ENCODE results near the gene DYNC1H1.

Gene DYNC1H1

GRCh38 chr14:101965770-101966722, 1.7 kb downstream of the DYNC1H1 start:
- no peak for TF ChIP-seq GATA2 (IDR thresholded peaks at IDR 0.05; ENCODE audit: low read depth, low read length)
- no peak for TF ChIP-seq GATA3 (IDR thresholded peaks at IDR 0.05; ENCODE audit: low read depth, low read length)

DNA sequence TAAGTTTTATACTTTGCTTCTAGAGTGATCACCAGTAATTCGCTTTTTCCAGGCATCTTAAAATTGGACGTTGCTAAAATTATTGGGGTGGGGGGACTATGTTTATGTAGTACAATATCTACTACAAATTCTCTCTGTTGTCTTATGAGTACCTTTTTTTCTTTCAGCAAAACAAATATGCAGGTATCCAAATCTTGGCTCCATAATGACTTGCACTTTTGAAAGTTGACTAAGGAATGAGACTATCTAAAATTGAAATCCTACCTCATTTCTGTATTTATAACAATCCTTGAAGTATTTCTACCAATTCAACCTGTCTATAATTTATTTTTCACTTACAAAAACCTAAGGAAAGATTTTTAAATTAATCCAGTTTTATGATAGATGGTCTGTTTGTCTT, 2.4 kb downstream of the DYNC1H1 start:
- TF ChIP-seq GATA3 (IDR thresholded peaks at IDR 0.05; ENCODE audit: low read depth, low read length): no peak
- TF ChIP-seq GATA2 (IDR thresholded peaks at IDR 0.05; ENCODE audit: low read depth, low read length): no peak

GRCh38 chr14:101968186-101968585, 3.8 kb downstream of the DYNC1H1 start:
- TF ChIP-seq GATA3 (IDR thresholded peaks at IDR 0.05; ENCODE audit: low read depth, low read length) (no peak), GATA2 (IDR thresholded peaks at IDR 0.05; ENCODE audit: low read depth, low read length) (no peak)

DNA sequence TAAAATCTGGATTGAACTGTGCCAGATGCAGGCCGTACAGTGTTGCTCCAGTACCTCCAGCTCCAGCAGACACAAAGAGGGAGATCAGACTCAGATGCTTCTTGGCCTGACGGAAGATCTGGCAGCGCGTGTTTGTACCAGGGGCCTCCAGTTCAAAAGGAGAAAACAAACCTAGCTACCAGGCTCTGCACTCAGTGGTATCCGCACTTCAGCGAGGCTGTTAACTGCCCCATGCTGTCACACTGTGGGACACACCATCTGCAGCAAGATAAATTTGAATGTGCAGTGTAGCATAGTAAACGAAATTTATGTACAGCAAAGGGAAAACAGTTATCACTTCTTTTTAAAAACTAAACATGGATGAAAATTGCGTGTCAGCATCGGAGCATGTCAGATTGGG, 5.1 kb downstream of the DYNC1H1 start:
- TF ChIP-seq GATA2 (IDR thresholded peaks at IDR 0.05; ENCODE audit: low read depth, low read length) (no peak), GATA3 (IDR thresholded peaks at IDR 0.05; ENCODE audit: low read depth, low read length) (no peak)

GRCh38 chr14:101970830-101971400, 6.5 kb downstream of the DYNC1H1 start:
- no peak for TF ChIP-seq GATA2 (IDR thresholded peaks at IDR 0.05; ENCODE audit: low read depth, low read length)
- no peak for TF ChIP-seq GATA3 (IDR thresholded peaks at IDR 0.05; ENCODE audit: low read depth, low read length)

DNA sequence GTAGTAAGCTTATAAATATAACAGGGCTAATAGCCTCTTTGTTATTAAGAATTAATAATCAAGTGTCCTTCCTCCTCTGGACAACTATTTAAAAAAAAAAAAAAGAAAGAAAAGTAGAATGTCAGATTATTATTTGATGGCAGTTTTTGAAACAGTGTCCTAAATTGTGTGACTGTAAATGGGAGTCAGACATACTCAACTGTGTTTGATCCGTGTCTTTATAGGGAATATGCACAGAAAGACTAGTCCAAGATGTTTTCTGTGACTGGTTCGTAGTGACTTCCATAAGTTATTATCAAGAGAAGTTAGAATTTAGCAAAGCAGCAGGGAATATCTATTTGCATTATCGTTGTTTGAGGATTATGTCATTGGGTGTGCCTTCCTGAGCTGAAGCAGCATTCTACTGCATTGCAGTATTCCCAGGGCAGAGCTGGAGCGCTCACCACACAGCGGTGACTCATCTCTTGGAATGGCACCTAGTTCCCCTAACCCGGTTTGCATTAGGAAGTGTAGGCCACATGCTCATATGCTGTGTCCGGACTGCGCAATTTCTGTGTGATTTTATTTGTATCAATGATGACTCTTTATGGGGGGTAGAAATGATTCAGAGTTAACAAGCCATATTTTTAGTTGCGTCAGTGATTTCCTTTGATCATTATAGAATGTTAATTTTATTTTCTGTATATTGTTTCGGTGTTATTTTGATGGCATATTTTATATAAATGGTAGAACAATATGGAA, 7.9 kb downstream of the DYNC1H1 start:
- TF ChIP-seq GATA3 (IDR thresholded peaks at IDR 0.05; ENCODE audit: low read depth, low read length): no peak
- no peak for TF ChIP-seq GATA2 (IDR thresholded peaks at IDR 0.05; ENCODE audit: low read depth, low read length)

DNA sequence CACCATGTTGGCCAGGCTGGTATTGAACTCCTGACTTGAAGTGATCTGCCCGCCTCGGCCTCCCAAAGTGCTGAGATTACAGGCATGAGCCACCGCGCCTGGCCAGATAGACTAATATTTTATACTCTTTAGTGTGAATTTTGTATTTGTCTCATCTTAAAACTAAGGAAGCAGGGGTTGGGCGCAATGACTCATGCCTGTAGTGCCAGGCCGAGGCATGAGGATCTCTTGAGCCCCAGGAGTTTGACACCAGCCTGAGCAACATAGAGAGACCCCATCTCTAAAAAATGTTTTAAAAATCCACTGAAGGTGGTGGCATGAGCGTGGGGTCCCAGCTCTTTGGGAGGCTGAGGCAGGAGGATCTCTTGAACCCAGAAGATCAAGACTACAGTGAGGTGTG, 9.0 kb downstream of the DYNC1H1 start:
- TF ChIP-seq GATA3 (IDR thresholded peaks at IDR 0.05; ENCODE audit: low read depth, low read length) (no peak), GATA2 (IDR thresholded peaks at IDR 0.05; ENCODE audit: low read depth, low read length) (no peak)

DNA sequence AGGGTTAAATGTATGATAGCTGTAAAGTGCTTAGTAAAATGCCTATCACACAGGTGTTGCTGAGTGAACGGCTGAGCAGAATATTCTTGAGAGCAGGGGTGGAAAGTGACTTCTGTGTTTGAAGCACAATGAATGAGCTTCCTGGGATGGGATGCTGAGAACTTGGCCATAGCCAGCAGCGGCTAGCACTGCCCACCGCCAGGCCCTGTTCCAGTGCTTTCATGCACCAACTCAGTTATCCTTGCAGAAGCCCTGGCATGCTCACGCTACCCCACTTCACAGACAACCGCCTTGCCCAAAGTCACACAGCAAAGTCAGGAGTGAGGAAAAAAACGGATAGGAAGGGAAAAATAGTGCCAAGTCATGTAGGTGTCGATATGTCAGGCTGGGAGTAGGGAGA, 10.9 kb downstream of the DYNC1H1 start:
- TF ChIP-seq GATA3 (IDR thresholded peaks at IDR 0.05; ENCODE audit: low read depth, low read length) (no peak), GATA2 (IDR thresholded peaks at IDR 0.05; ENCODE audit: low read depth, low read length) (no peak)

DNA sequence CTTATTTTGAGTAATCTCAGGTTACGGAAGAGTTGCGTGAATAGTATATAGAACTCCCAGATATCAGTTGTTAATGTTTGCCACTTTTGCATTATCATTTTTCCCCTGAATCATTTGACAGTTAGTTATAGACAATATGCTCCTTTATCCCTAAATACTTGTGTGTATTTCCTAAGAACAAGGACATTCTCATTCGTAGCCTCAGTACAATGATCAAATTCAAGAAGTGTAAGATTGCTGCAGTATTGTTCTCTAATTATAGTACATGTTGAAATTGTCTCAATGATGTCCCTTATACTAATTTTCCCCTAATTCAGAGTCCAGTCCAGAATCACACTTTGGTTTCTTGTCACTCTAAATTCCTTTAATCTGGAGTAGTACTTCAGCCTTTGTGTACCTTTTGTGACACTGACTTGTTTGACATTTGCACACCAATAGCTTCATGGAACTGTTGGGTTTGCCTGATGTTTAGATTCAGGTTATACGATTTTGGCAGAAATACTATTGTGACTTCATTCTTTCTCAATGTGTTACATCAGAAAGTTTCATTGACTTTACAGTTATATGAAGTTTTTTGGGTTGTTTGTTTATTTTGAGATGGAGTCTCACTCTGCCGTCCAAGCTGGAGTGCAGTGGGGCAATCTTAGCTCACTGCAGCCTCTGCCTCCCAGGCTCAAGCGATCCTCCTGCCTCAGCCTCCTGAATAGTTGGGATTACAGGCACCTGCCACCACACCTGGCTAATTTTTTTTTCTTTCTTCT, 13.1 kb downstream of the DYNC1H1 start:
- TF ChIP-seq GATA3 (IDR thresholded peaks at IDR 0.05; ENCODE audit: low read depth, low read length) (no peak), GATA2 (IDR thresholded peaks at IDR 0.05; ENCODE audit: low read depth, low read length) (no peak)

- TF ChIP-seq GATA3 (IDR thresholded peaks at IDR 0.05; ENCODE audit: low read depth, low read length): no peak
- TF ChIP-seq GATA2 (IDR thresholded peaks at IDR 0.05; ENCODE audit: low read depth, low read length): no peak
Observed at GRCh38 chr14:101979666-101980065, 15.3 kb downstream of the DYNC1H1 start.

DNA sequence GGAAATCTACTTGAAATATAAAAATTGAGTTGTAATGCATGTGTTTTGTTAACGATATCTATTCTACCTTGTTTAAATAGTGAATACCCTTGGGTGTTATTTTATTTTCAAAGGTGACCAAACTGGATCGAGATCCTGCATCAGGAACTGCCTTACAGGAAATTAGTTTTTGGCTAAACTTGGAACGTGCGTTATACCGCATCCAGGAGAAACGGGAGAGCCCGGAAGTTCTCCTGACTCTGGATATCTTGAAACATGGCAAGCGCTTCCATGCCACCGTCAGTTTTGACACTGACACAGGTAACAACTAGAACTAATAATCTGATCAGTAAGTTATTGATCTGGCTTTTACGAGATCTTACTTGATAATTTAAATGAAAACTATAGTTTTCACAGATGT, 15.9 kb downstream of the DYNC1H1 start:
- TF ChIP-seq GATA3 (IDR thresholded peaks at IDR 0.05; ENCODE audit: low read depth, low read length) (no peak), GATA2 (IDR thresholded peaks at IDR 0.05; ENCODE audit: low read depth, low read length) (no peak)

DNA sequence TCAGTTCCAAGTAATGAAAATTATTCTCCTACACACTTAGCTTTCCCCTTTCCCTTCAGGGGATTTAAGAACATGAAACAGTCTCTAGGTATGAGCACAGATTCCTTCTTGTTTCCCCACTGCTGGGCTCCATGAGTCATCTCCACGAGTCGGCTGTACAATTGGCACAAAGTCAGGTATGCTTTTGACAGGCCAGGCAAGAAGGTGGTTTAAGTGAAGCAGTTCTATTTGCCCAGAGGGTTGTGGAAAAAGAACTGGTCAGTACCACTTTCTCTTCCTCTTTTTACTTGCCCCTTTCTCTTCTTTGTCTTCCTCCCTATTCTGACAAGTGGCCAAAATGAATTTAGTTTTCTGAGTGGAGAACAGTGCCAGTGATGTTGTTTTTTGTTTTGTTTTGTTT, 16.3 kb downstream of the DYNC1H1 start:
- TF ChIP-seq GATA2 (IDR thresholded peaks at IDR 0.05; ENCODE audit: low read depth, low read length) (no peak), GATA3 (IDR thresholded peaks at IDR 0.05; ENCODE audit: low read depth, low read length) (no peak)

GRCh38 chr14:101982621-101983020, 18.2 kb downstream of the DYNC1H1 start:
- TF ChIP-seq GATA3 (IDR thresholded peaks at IDR 0.05; ENCODE audit: low read depth, low read length) (no peak), GATA2 (IDR thresholded peaks at IDR 0.05; ENCODE audit: low read depth, low read length) (no peak)

DNA sequence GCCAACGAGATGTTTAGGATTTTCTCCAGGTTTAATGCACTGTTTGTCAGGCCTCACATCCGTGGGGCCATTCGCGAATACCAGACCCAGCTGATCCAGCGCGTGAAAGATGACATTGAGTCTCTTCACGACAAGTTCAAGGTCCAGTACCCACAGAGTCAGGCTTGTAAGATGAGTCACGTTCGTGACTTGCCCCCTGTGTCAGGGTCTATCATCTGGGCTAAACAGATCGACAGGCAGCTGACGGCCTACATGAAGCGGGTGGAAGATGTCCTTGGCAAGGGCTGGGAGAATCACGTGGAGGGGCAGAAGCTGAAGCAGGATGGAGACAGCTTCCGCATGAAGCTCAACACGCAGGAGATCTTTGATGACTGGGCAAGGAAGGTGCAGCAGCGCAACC, 21.6 kb downstream of the DYNC1H1 start:
- TF ChIP-seq GATA3 (IDR thresholded peaks at IDR 0.05; ENCODE audit: low read depth, low read length) (no peak), GATA2 (IDR thresholded peaks at IDR 0.05; ENCODE audit: low read depth, low read length) (no peak)

All from SH-SY5Y (cell line).